Measurements from ENCODE around the gene GFAP.
A peak's percentile ranks its signal among the peaks of the same experiment; 100 is the strongest.

GFAP gene

DNA sequence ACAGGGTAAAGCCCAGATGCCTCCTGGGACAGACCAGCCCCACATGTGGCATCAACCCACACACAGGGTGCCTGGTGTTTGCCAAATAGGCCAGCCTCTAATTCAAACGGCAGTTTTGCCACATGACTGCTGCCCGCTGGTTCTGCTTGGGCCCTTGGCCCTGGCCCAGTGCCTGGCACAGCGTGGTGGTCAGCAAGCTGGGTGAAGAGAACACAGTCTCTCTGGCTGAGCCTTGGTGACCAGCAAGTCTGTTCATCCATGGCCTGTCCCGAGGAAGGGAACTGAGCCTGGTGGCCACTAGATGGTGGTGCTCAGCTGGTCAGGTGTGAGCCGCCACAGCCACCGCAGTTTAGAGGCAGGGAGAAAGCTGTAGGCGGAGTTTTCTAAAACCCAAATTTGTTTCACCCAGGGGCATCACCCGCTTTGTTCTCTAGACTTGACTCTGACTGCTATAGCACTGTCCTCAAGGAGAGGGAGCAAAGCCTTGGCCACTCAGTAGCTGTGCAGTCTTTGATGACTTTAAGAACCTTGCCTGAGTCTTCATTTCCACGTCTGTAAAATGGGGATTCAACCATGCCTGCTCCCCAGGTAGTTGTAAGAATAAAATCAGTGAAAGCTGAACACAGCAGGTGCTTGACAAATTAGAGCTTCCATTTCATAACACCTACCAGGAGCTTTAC is 4.7 kb upstream of the GFAP start:
- TF ChIP-seq, protein P1, sequence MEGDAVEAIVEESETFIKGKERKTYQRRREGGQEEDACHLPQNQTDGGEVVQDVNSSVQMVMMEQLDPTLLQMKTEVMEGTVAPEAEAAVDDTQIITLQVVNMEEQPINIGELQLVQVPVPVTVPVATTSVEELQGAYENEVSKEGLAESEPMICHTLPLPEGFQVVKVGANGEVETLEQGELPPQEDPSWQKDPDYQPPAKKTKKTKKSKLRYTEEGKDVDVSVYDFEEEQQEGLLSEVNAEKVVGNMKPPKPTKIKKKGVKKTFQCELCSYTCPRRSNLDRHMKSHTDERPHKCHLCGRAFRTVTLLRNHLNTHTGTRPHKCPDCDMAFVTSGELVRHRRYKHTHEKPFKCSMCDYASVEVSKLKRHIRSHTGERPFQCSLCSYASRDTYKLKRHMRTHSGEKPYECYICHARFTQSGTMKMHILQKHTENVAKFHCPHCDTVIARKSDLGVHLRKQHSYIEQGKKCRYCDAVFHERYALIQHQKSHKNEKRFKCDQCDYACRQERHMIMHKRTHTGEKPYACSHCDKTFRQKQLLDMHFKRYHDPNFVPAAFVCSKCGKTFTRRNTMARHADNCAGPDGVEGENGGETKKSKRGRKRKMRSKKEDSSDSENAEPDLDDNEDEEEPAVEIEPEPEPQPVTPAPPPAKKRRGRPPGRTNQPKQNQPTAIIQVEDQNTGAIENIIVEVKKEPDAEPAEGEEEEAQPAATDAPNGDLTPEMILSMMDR (conservative IDR thresholded peaks at IDR 0.05; ENCODE audit: low read depth, low read length) = peak; percentile 92
- H3K4me3 ChIP-seq (ENCODE audit: low read depth, low read length) = no peak overlapping the region
- DNase-seq (ENCODE audit: low read depth) = peak; percentile 90

DNA sequence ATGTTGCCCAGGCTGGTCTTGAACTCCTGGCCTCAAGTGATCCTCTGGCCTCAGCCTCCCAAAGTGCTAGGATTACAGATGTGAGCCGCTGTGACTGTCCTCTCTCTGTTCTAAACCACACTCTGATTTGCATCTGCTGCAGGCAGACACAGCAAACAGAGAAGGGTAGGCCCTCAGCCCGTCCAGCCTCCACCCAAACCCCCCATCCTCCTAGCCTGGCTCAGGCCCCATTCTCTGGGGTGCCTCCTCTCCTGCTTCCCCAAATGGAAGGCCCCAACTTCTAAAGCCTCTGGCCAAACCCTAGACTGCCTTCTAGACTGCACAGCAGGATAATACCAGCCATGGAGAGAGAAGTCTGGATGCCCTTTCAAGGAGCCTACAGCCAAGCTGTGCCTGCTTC is 4.1 kb upstream of the GFAP start:
- TF ChIP-seq, protein P1 (conservative IDR thresholded peaks at IDR 0.05; ENCODE audit: low read depth, low read length) = no peak
- no peak overlapping the region for H3K4me3 ChIP-seq (ENCODE audit: low read depth, low read length)
- no peak for DNase-seq (ENCODE audit: low read depth)

DNA sequence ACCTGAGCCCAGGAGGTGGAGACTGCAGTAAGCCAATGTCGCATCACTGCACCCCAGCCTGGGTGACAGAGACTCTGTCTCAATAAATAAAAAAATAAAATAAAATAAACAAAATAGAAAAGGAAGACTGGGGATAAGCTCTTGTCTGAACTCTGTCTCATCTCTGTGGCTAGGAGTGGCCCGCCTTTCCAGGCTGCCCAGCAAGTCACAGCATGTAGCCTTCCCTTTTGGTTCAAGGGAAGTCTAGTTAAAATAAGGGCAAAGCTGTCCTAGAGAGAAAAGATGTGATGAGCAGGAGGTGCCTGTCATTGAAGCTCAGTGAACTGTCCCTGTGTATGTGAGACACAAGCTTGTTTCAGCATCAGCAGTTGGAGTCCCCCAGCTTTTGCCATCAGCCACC is 2.7 kb upstream of the GFAP start:
- DNase-seq (ENCODE audit: low read depth) = no peak
- no peak overlapping the region for H3K4me3 ChIP-seq (ENCODE audit: low read depth, low read length)
- TF ChIP-seq, protein P1 (conservative IDR thresholded peaks at IDR 0.05; ENCODE audit: low read depth, low read length) = no peak

DNA sequence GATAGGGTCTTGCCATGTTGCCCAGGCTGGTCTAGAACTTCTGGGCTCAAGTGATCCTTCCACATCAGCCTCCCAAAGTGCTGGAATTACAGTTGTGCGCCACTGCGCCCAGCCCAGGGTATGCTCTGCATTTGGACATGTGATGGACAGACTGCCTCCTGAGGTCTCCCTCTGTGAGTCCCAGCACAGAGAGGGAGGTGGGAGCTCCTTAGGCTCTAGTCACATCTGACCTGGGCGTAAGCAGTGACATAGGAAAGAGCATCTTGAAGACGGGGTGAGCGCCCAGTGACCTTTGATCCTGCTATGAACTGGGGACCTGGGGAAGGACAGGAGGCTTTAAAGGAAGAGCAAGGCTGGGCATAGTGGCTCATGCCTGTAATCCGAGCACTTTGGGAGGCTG is 2.2 kb upstream of the GFAP start:
- TF ChIP-seq, protein P1 (conservative IDR thresholded peaks at IDR 0.05; ENCODE audit: low read depth, low read length) = no peak
- no peak overlapping the region for H3K4me3 ChIP-seq (ENCODE audit: low read depth, low read length)
- no peak for DNase-seq (ENCODE audit: low read depth)

DNA sequence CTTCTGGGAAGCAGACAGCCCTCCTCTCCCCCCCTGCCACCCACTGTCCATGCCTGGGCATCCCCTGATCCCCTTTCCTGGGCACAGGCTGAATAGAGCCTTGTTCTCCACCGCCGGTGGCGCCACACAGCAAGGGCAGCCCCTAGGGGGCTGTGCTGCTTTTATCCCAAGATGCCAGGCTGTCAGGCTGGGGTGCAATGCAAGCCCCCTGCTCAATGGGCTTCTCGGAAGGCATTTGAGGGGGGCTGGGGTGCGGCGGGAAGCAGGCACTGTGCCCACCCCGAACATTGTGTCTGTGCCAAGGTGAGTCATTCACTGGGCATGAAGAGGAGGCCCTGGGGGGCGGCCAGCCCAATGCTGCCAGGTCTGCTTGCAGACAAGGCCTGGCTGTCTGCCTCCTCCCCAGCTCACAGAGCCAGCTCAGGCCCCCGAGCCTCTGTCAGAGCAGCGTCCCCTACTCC is 1.5 kb upstream of the GFAP start:
- TF ChIP-seq, protein P1 (conservative IDR thresholded peaks at IDR 0.05; ENCODE audit: low read depth, low read length) = no peak
- H3K4me3 ChIP-seq (ENCODE audit: low read depth, low read length) = no peak overlapping the region
- DNase-seq (ENCODE audit: low read depth) = no peak

DNA sequence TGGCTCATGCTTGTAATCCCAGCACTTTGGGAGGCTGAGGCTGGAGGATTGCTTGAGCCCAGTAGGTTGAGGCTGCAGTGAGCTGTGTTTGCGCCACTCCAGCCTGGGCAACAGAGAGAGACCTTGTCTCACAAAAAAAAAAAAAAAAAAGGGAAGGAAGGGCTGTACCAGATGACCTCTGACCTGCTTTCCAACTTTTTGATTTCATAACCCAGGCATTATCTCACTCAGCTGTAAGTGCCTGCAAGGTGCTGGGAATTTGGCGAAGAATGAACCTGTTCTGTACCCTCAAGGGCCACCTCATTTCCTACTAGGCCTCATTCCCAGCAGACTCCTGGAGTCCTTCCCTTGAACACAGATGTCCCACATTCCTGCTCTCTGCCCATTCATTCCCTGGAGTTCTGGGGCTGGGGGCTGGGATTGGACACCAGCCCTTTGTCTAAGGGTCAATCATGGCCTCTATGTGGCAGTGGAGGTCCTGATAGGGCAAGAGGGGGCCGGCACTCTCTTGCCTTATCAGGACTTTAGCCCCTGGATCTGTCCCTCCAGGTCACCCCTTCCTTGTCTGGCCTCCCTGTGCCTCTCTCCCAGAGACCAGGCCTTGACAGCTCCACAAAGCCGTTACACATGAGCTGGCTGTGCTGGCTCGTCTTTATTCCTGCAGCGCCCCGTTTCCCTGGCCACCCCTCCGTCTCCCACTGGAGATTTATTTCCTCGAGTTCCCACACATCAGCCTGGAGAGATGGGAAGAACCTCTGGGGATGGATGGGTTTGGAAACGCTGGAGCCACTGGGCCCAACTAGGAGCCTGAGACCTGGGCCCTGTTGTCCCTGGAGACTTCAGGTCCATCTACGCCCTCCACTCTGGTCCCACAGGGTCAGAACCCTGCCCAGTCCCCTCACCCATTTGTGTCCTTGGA is 821 bp upstream of the GFAP start:
- DNase-seq (ENCODE audit: low read depth) = no peak
- TF ChIP-seq, protein P1 (conservative IDR thresholded peaks at IDR 0.05; ENCODE audit: low read depth, low read length) = no peak
- H3K4me3 ChIP-seq (ENCODE audit: low read depth, low read length) = no peak overlapping the region

Data from choroid plexus epithelial cell (primary cell).